K562 (cell line): ENCODE measurements around the gene EIF3I. TPM values are rescaled to one million over a fixed set of nuclear protein-coding genes. Genes with fewer than 3 reads are reported as not detected.
A peak's percentile ranks its signal among the peaks of the same experiment; 100 is the strongest.

Experiments
- CBFB ChIP-seq: sonication (generic); formaldehyde crosslinking; IDR thresholded peaks from 2 replicates; pipeline ENCODE4 v1.4.0; 2020; ENCODE audit warnings: mild to moderate bottlenecking, missing genetic modification reagents
- CXXC5 ChIP-seq: fragments of 250-450 bp; sonication (Bioruptor Pico); IDR thresholded peaks from 2 replicates; pipeline ENCODE4 v1.8.0; 2022; ENCODE audit warnings: inconsistent platforms, mild to moderate bottlenecking, moderate library complexity
- MTA2 ChIP-seq: fragments of 450-650 bp; IDR thresholded peaks from 2 replicates; pipeline ENCODE4 v1.6.1; 2016; ENCODE audit warnings: low read depth
- NR1H2 ChIP-seq: sonication (generic); formaldehyde crosslinking; IDR thresholded peaks from 2 replicates; pipeline ENCODE4 v1.4.0; 2020; ENCODE audit warnings: mild to moderate bottlenecking, missing genetic modification reagents
- PPARD ChIP-seq: fragments of 250-450 bp; sonication (Bioruptor Pico); IDR thresholded peaks from 2 replicates; pipeline ENCODE4 v1.8.0; 2022; ENCODE audit warnings: inconsistent platforms, mild to moderate bottlenecking, moderate library complexity
- XRCC3 ChIP-seq: fragments of 450-650 bp; IDR thresholded peaks from 2 replicates; pipeline ENCODE4 v1.6.1; 2017; ENCODE audit warnings: mild to moderate bottlenecking, moderate library complexity
- ZHX1 ChIP-seq: fragments of 150-350 bp; conservative IDR thresholded peaks from 2 replicates; pipeline ENCODE4 v1.6.1; 2014; ENCODE audit warnings: low read length
- ZNF609 ChIP-seq: sonication (generic); formaldehyde crosslinking; IDR thresholded peaks from 2 replicates; pipeline ENCODE4 v1.8.1; 2023; ENCODE audit warnings: missing genetic modification reagents, mild to moderate bottlenecking, borderline replicate concordance
- polyA plus RNA-seq, 8 experiments: library from polyadenylated mRNA; depleted of rRNA in 4 of 8; stranded (reverse) in 5 of 8; unstranded in 3 of 8; fragments of >200 nt; fragmentation: Nextera tagmentation in 2 of 8; fragmentation: Illumina TruSeq in 1 of 8; extraction: Ambion mirVana in 2 of 8; extraction: Trizol in 1 of 8; gene quantifications; 2 replicates each; pipeline versions ENCODE4 v1.2.1 to v1.2.3, GENCODE V29; 2011 to 2014; ENCODE audit warnings: inconsistent platforms in 1 of 8, missing spikeins in 1 of 8
- total RNA-seq, 7 experiments: library from RNA; depleted of rRNA in 6 of 7; stranded (reverse); fragments of >200 nt in 6 of 7; fragmentation: Illumina TruSeq in 2 of 7; extraction: Trizol in 2 of 7; gene quantifications; 2 replicates each; pipeline versions ENCODE4 v1.2.1 to v1.2.3, GENCODE V29; 2011 to 2021; ENCODE audit warnings: low replicate concordance in 1 of 7

EIF3I gene
- total and polyA plus RNA-seq, 9 of the 15 experiments (the other 6 are each of a cell fraction or from before 2014, with no cell fraction given) = 414 to 1,526 (median 635) TPM

GRCh38 chr1:32221581-32221979, 627 bp upstream of the EIF3I start (continued):
- TF ChIP-seq ZNF609 (CRISPR knock-in tag) (0 out of 2 replicates have a peak, but pooled peaks have one; percentile 35), NR1H2 (CRISPR knock-in tag) (0 out of 2 replicates have a peak, but pooled peaks have one; percentile 60), CBFB (CRISPR knock-in tag) (0 out of 2 replicates have a peak, but pooled peaks have one; percentile 54), ZHX1 (no peak), CXXC5 (CRISPR knock-in tag) (no peak), PPARD (CRISPR knock-in tag) (no peak), XRCC3 (no peak), MTA2 (no peak)
